ENCODE data around the gene TMEM254.
A peak's percentile ranks its signal among the peaks of the same experiment; 100 is the strongest.
"Not testable (repeated sequence)": the region's sequence is repeated elsewhere in the genome, so short reads cannot be mapped to it uniquely, and the experiment has no call there.

TMEM254 gene, protein sequence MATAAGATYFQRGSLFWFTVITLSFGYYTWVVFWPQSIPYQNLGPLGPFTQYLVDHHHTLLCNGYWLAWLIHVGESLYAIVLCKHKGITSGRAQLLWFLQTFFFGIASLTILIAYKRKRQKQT

DNA sequence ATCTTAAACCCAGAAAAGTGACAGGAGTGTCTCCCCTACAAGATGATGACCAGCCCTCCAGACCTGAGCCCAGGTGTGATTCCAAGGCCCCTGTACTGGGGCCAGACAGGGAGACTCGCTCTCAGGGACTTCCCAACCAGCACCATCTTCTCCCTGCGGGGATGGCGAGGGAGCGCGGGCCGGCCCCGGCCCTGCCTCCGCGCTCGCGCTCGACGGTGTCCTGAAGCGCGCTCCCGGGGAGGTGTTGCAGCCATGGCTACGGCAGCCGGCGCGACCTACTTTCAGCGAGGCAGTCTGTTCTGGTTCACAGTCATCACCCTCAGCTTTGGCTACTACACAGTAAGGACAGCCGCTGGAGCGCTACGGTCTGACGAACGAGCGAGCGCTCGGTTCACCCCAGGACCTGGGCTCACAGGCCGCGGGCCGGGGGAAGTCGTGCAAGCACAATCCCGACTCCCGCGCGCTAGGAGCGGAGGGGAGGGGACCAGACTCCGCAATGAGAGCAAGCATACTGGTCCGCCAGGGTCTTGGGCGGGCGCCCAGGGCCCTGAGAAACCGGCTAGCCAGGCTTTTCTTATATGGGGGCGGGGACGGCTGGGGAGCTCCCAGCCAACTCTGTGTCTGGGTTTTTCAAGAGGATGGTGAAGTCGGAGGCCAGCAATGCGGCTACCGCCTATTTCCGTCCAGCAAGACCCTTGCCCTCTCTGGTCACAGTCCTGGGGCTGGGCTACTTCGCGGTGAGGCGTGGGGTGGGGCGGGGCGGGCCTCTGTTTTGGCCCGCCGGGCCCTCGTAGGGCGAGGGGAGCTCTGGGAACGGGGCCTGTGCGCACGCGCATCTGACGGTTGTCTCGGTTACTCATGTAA is at the start of gene TMEM254:
Gene TMEM254 (plus strand): TSS at position 218 of the 864 bp plus-strand sequence. CDS start 35 bp downstream, at position 253.
- peak; percentile 89 for DNase-seq

DNA sequence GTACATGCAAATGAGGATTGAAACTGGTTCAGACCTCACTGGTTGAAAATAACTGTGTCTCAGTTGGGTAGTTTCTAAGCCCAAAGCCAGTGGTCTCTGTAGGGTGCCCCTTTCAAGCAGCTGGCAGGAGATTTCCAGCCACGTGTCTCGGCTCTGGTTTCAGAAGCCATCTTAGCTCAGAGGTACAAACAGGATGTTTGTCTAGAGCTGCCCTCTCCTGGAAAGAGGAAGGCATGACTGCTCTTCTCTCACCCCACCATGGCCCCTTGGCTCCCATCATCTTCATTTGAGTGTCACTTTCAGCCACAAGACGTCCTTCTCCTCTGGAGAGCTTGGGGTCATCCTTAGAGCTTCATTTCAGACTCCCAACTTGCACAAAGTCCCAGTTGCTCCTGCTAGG is 49.3 kb upstream of the TMEM254 start:
- DNase-seq: peak; percentile 6

GRCh38 chr10:80029865-80030264 is 48.6 kb upstream of the TMEM254 start:
- not testable (repeated sequence) for DNase-seq

DNA sequence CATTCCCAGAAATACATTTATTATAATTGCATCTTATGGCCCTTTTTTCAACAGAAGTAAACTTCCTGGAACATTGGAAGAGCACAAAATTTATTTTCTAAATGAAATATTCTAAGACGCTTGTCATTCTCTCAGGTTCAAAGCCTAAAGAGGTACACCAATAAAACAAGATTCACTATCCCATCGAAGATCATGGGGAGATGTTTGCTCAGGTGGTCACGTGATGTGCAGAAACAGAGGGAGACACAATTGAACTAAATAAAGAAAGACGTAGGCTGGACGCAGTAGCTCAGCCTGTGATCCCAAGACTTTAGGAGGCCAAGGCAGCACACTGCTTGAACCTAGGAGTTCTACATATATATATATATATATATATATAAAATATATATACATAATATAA is 46.0 kb upstream of the TMEM254 start:
- DNase-seq: no peak

GRCh38 chr10:80034766-80035165 is 43.7 kb upstream of the TMEM254 start:
- not testable (repeated sequence) for DNase-seq

- not testable (repeated sequence) for DNase-seq
Measured at GRCh38 chr10:80035430-80035829, 43.0 kb upstream of the TMEM254 start.

DNA sequence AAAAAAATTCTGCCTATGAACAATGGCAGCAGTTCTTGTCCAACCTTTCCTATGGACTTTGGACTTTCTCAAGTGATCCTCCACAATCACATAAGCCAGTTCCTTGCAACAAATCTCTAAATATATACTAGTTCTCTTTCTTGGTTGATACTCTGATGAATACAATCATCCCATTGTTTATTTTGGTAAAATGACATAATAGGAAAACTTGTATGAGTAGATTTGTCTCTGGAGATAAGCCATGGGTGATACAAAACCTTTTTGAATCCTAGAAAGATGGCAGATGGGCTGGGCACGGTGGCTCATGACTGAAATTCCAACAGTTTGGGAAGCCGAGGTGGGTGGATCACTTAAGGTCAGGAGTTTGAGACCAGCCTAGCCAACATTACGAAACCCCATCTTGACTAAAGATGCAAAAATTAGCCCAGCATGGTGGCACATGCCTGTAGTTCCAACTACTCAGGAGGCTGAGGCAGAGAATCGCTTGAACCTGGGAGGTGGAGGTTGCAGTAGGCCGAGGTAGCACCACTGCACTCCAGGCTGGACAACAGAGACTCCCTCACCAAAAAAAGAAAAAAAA is 41.5 kb upstream of the TMEM254 start:
- not testable (repeated sequence) for DNase-seq

- not testable (repeated sequence) for DNase-seq
Measured at GRCh38 chr10:80038226-80038625, 40.2 kb upstream of the TMEM254 start.

- no peak for DNase-seq
Measured at GRCh38 chr10:80041162-80041561, 37.3 kb upstream of the TMEM254 start.

DNA sequence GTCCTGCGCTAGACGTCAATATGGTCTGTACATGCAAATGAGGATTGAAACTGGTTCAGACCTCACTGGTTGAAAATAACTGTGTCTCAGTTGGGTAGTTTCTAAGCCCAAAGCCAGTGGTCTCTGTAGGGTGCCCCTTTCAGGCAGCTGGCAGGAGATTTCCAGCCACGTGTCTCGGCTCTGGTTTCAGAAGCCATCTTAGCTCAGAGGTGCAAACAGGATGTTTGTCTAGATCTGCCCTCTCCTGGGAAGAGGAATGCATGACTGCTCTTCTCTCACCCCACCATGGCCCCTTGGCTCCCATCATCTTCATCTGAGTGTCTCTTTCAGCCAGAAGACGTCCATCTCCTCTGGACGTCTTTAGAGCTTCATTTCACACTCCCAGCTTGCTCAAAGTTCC is 33.5 kb upstream of the TMEM254 start:
- DNase-seq: peak; percentile 8

DNA sequence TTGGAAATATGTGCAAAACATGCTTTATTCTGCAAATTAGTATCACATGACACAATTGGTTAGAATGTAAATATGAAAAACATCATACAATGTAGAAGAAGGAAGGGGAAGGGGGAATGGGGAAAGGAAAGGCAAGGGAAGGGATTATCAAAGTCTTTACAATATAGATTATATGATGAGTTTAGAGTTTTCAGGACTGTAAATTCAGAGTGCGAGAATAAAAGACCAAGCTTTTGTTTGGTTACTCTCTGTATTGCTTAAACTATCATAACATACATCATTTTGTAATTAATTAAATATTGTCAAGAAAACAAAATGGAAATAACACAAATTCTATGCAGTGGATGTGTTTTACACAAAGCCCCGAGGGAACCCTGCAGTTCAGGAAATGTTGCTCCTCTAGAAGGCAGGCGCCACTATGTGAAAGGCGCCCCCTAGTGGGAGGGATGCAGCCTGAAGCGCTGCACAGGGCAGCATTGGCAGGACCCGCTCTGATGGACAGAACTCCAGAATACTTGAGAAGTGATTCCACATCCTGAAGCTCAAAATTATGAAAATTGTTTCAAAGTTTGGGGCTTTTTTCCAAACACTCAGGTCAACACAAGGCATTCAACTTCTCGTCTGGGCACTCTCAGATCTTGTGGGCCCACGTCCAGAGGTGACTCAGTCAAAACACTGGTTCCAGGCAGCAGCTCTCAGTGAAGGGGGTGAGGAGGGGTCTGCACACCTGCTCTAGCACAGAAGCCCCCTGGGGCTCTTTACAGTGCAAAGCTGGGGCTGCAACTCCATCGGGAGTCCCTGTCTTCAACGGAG is 31.6 kb upstream of the TMEM254 start:
- DNase-seq: peak; percentile 63

GRCh38 chr10:80050752-80051151 is 27.7 kb upstream of the TMEM254 start:
- no peak for DNase-seq

GRCh38 chr10:80051993-80052392 is 26.5 kb upstream of the TMEM254 start:
- DNase-seq: no peak

- DNase-seq: no peak
Measured at GRCh38 chr10:80055760-80056159, 22.7 kb upstream of the TMEM254 start.

- no peak for DNase-seq
Measured at GRCh38 chr10:80057171-80057570, 21.3 kb upstream of the TMEM254 start.

- no peak for DNase-seq
Measured at GRCh38 chr10:80064120-80064886, 14.2 kb upstream of the TMEM254 start.

GRCh38 chr10:80066809-80067208 is 11.7 kb upstream of the TMEM254 start:
- no peak for DNase-seq

GRCh38 chr10:80067821-80068220 is 10.6 kb upstream of the TMEM254 start:
- not testable (repeated sequence) for DNase-seq

GRCh38 chr10:80068270-80068669 is 10.2 kb upstream of the TMEM254 start:
- DNase-seq: no peak

GRCh38 chr10:80070057-80070456 is 8.4 kb upstream of the TMEM254 start:
- no peak for DNase-seq

- no peak for DNase-seq
Measured at GRCh38 chr10:80072584-80072983, 5.9 kb upstream of the TMEM254 start.

DNA sequence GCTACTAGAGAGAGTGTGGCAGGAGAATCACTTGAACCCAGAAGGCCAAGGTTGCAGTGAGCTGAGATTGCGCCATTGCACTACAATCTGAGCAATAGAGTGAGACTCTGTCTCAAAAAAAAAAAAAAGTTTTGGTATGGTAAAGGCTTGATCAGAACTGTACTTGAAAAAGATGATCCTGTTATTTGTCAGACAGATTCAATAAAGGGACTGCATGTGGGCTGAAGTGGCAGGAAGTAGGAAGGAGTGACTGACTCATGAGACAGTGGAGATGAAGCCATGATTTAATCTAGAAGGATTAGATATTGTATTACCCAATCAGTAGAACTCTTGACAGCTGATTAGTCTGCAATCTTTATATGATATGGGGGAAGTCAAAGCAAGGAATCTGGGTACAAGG is 2.7 kb upstream of the TMEM254 start:
- DNase-seq: peak; percentile 50
